Peyer's patch (tissue), 4 donors: ENCODE data around the gene MYO9A.
A peak's percentile ranks its signal among the peaks of the same experiment; 100 is the strongest.

Experiments used
- POLR2A ChIP-seq, 2 donors: fragments of 450-650 bp; IDR thresholded peaks; one replicate each; pipeline ENCODE4 v1.5.1; 2017; ENCODE audit warnings: antibody characterized with exemption in 2 of 2, mild to moderate bottlenecking in 2 of 2, moderate library complexity in 2 of 2
- TF ChIP-seq, protein P1 (sequence below), 6 experiments: fragments of 450-650 bp in 4 of 6; fragments of 200-600 bp in 2 of 6; sonication (generic) in 1 of 6; IDR thresholded peaks; one replicate each; pipeline ENCODE4 v1.5.1; 2017 to 2019; ENCODE audit warnings: antibody characterized with exemption in 6 of 6, mild to moderate bottlenecking in 3 of 6, moderate library complexity in 1 of 6

DNA sequence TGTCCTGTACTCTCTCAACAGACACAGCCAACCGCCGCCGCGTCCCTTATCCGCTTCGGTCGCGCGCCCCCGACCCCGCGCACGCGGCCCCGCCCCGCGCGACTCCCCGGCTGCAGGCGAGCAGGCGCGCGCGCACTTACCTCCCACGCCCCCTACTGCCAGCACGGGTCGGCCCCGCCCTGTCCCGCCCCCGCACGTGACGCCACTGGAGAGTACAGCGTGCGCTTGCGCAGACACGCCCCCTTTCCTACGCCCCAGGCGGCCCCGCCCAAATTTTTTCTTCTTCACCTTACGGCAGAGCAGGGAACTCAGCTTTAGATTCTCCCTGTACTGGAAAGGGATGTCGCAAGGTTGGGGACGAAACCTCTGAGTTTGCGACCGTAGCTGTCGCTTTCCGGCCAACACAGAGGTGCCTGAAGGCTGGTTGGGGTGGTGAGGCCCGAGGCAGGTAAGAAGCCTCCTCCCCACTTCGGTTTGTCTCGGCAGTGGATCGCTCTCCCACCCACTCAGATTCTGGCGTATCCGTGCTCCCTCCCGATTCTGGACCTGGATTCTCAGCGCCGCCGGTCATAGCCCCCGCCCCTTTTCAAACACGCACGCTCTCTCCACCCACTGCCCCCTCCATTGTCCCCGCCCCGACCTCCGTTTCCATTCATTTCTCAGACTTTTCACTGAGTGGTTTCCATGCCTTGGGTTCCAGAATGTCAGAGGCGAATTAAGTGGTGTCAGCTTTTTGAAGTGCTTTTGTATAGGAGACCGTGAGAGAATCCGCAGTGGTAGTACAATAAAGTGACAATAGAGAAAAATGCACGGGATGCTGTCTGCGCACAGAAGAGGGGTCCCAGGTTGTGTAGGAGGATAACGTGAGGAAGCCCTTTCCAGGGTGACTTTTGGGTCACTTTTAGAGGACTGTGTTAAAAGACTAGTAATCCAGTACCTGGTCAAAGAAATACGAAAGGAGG is at the start of gene MYO9A, which contains the start of gene SENP8:
- TF ChIP-seq, protein P1, sequence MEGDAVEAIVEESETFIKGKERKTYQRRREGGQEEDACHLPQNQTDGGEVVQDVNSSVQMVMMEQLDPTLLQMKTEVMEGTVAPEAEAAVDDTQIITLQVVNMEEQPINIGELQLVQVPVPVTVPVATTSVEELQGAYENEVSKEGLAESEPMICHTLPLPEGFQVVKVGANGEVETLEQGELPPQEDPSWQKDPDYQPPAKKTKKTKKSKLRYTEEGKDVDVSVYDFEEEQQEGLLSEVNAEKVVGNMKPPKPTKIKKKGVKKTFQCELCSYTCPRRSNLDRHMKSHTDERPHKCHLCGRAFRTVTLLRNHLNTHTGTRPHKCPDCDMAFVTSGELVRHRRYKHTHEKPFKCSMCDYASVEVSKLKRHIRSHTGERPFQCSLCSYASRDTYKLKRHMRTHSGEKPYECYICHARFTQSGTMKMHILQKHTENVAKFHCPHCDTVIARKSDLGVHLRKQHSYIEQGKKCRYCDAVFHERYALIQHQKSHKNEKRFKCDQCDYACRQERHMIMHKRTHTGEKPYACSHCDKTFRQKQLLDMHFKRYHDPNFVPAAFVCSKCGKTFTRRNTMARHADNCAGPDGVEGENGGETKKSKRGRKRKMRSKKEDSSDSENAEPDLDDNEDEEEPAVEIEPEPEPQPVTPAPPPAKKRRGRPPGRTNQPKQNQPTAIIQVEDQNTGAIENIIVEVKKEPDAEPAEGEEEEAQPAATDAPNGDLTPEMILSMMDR (IDR thresholded peaks at IDR 0.05): peak in 4 of 6 experiments; percentile 17 to 24 (median 18)
- peak in 1 of 2 donors; percentile 35 for TF ChIP-seq POLR2A (IDR thresholded peaks at IDR 0.05)
